H1 (cell line): Measurements from ENCODE around the gene USH2A. TPM values are rescaled to one million over a fixed set of nuclear protein-coding genes. Genes with fewer than 3 reads are reported as not detected.

ENCODE experiments used
- ASH2L ChIP-seq: fragments of 200-600, 300-600 bp; sonication (generic); IDR thresholded peaks from one replicate; pipeline ENCODE4 v1.7.1; 2017; ENCODE audit warnings: low read length
- ATF2 ChIP-seq: IDR thresholded peaks from 2 replicates; pipeline ENCODE4 v1.6.1; 2012; ENCODE audit warnings: low read length, inconsistent platforms
- BCL11A ChIP-seq, 2 experiments: IDR thresholded peaks; one replicate each; pipeline ENCODE4 v1.6.1; 2011; ENCODE audit warnings: low read depth in 2 of 2, low read length in 2 of 2, mild to moderate bottlenecking in 2 of 2
- JUND ChIP-seq: IDR thresholded peaks from 2 replicates; pipeline ENCODE4 v1.6.1; 2011; ENCODE audit warnings: mild to moderate bottlenecking, improper control_type of control experiment, low read length
- polyA plus RNA-seq, 7 experiments: library from polyadenylated mRNA; depleted of rRNA in 3 of 7; stranded (reverse) in 5 of 7; unstranded in 2 of 7; fragments of >200 nt in 5 of 7; fragments of 200-250 nt in 2 of 7; gene quantifications; 1 replicate in 5 of 7; 2 replicates in 1 of 7; 4 replicates in 1 of 7; pipeline versions ENCODE4 v1.2.1 to v1.2.3, GENCODE V29; 2011 to 2013; ENCODE audit warnings: missing spikeins in 2 of 7, mixed read lengths in 2 of 7
- total RNA-seq: library from RNA; stranded (reverse); fragmentation: NEBNext Ultra II Directional; extraction: Animal tissue kit (Norgen Biotek cat#: 25700); gene quantifications from 2 replicates; pipeline ENCODE4 v1.2.1, GENCODE V29; 2021
- TF ChIP-seq, protein P1 (sequence below): IDR thresholded peaks from 2 replicates; pipeline ENCODE4 v1.6.1; 2012; ENCODE audit warnings: inconsistent platforms

Gene USH2A
- total and polyA plus RNA-seq, 2 of the 8 experiments (the other 6 are each of a cell fraction or from before 2014, with no cell fraction given), result 0.02 to 0.17 TPM

- TF ChIP-seq ASH2L, result peak; percentile 36
- TF ChIP-seq ATF2, result peak; percentile 95
- TF ChIP-seq, protein P1, sequence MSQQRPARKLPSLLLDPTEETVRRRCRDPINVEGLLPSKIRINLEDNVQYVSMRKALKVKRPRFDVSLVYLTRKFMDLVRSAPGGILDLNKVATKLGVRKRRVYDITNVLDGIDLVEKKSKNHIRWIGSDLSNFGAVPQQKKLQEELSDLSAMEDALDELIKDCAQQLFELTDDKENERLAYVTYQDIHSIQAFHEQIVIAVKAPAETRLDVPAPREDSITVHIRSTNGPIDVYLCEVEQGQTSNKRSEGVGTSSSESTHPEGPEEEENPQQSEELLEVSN, result no peak
- TF ChIP-seq BCL11A (IDR thresholded peaks at IDR 0.05; ENCODE audit: low read depth in 2 of 2, low read length in 2 of 2), result no peak
- TF ChIP-seq JUND, result peak; percentile 92
Measured at GRCh38 chr1:216183007-216183406, 240.2 kb downstream of the USH2A start (continued).
